Ishikawa (cell line): ENCODE data around the gene KCNMB2.

Experiments used
- CEBPB ChIP-seq: IDR thresholded peaks from 2 replicates; pipeline ENCODE4 v1.6.1; 2012
- CREB1 ChIP-seq: IDR thresholded peaks from 2 replicates; pipeline ENCODE4 v1.6.1; 2012; ENCODE audit warnings: low read depth
- EGR1 ChIP-seq: IDR thresholded peaks from 2 replicates; pipeline ENCODE4 v1.6.1; 2012
- EP300 ChIP-seq: IDR thresholded peaks from 2 replicates; pipeline ENCODE4 v1.6.1; 2012; ENCODE audit warnings: borderline replicate concordance
- FOXM1 ChIP-seq: IDR thresholded peaks from 2 replicates; pipeline ENCODE4 v1.6.1; 2012; ENCODE audit warnings: low read depth, borderline replicate concordance
- MAX ChIP-seq: IDR thresholded peaks from 2 replicates; pipeline ENCODE4 v1.6.1; 2012
- NFIC ChIP-seq: IDR thresholded peaks from 2 replicates; pipeline ENCODE4 v1.6.1; 2012
- RAD21 ChIP-seq: IDR thresholded peaks from 2 replicates; pipeline ENCODE4 v1.6.1; 2012; ENCODE audit warnings: low read depth
- REST ChIP-seq: IDR thresholded peaks from 2 replicates; pipeline ENCODE4 v1.6.1; 2012; ENCODE audit warnings: low read depth, mild to moderate bottlenecking
- TAF1 ChIP-seq: IDR thresholded peaks from 2 replicates; pipeline ENCODE4 v1.6.1; 2012; ENCODE audit warnings: low read depth, mild to moderate bottlenecking
- TCF12 ChIP-seq: IDR thresholded peaks from 2 replicates; pipeline ENCODE4 v1.6.1; 2012; ENCODE audit warnings: low read depth
- TEAD4 ChIP-seq: IDR thresholded peaks from 2 replicates; pipeline ENCODE4 v1.6.1; 2012
- USF1 ChIP-seq: IDR thresholded peaks from 2 replicates; pipeline ENCODE4 v1.6.1; 2012
- YY1 ChIP-seq: IDR thresholded peaks from 2 replicates; pipeline ENCODE4 v1.6.1; 2012; ENCODE audit warnings: low read depth
- ZBTB7A ChIP-seq: IDR thresholded peaks from 2 replicates; pipeline ENCODE4 v1.6.1; 2012; ENCODE audit warnings: low read depth

The KCNMB2 gene

GRCh38 chr3:178685591-178685906, 149.3 kb downstream of the KCNMB2 start:
- TF ChIP-seq ZBTB7A (no peak), CEBPB (no peak)

DNA sequence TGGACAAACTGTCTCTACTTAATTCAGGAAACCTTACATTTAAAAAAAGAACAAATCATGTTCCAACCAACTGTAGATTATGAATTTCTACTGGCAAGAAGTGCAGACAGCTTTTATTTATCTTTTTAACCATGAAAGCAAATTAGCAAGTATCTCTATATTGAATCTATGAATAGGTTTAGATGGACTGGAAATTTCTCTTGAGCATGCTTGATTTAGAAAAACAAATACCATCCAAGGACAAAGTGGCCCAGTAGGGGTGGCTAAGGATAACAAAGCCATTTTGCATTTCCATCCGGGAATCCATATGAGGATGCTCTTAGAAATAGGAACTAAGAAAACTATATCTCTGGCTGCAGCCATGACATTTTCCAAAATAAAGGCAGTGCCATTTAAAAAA, 150.6 kb downstream of the KCNMB2 start:
- no peak for TF ChIP-seq MAX
- no peak for TF ChIP-seq TCF12
- TF ChIP-seq FOXM1: no peak
- TF ChIP-seq CREB1: no peak
- no peak for TF ChIP-seq EGR1
- no peak for TF ChIP-seq USF1
- TF ChIP-seq EP300: no peak

DNA sequence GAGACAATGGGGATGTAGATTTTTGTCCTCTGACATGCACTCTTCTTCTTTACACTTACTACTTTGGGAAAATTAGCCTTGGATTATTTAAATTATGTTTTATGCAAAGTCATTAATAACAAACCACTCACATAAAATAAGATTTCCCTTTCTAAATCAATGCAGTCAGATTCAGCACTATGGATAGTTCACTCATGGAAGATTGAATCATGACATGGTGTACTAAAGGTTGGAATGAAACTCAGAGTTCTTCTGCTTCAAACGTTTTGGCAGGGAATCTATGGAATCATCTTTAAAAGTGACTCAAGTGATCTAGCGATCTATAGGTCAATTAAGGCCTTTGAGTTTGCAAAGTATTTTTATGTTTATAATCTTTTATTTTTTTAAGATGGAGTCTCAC, 154.3 kb downstream of the KCNMB2 start:
- no peak for TF ChIP-seq EP300
- TF ChIP-seq USF1: peak; percentile 61
- no peak for TF ChIP-seq FOXM1
- no peak for TF ChIP-seq ZBTB7A
- TF ChIP-seq TAF1: no peak
- TF ChIP-seq TEAD4: 0 out of 2 replicates have a peak, but pooled peaks have one; percentile 13
- TF ChIP-seq TCF12: no peak
- peak; percentile 90 for TF ChIP-seq REST

GRCh38 chr3:178699364-178699763, 163.1 kb downstream of the KCNMB2 start:
- TF ChIP-seq TCF12 (no peak), NFIC (no peak), TEAD4 (no peak), CEBPB (no peak), TAF1 (no peak), ZBTB7A (no peak), CREB1 (no peak), MAX (no peak), FOXM1 (no peak), USF1 (no peak), EP300 (no peak), EGR1 (no peak), YY1 (no peak), RAD21 (no peak), REST (no peak)

DNA sequence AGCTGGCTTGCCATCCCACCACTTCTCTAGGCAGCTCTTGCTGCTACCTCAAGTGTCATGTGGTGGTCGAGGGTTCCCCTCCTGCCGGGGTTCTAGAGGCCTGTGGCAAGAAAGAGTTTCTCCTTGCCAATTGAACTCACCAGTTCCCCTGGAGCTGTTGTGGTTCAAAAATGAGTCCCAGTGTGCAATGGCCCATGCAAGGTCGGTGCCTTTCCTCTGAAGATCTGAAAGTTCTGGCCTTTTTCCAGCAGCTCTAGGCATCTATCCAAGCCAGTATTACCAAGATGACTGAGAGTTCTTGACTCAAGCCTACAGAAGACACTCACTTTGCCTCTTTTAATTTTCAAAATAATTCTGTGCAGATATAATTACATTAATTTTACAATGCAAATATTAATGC, 163.6 kb downstream of the KCNMB2 start:
- TF ChIP-seq CEBPB (no peak), NFIC (peak; percentile 61; the same call in 1 of the 2 replicates)

DNA sequence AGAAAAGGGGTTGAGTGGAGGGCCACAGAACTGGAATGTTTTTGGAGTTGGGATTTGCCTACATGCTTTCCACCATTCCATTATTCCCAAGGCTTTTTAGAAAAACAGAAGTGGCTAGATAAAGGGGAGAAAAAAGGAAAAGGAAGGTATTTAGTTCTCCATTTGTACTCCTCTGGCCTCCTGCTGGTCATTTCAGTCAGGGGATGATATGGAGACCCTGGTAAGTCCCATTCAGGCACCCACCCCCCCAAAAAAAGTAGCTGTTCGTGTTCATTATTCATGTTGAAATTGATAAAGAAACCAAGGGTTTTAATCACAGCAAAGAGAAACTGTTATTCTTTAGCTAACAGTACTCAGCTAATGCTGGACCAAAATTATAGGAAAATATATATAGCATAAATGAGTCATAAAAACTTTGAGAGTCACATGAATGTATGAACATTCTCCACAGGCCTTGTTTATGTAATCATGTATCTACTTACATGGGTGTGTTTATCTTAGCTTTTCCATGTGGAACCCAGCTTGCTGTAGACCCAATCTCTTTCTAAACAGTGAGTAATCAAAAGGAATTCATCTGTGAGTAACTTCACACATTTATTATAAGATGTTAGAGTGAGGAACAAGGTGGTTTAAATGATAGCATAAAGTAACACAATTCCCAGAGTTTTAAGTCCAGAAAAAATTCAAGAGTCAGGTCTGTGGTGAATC, 167.2 kb downstream of the KCNMB2 start:
- no peak for TF ChIP-seq YY1
- TF ChIP-seq CREB1: no peak
- no peak for TF ChIP-seq TEAD4
- no peak for TF ChIP-seq TAF1
- no peak for TF ChIP-seq TCF12
- no peak for TF ChIP-seq FOXM1
- TF ChIP-seq REST: no peak
- TF ChIP-seq ZBTB7A: no peak
- TF ChIP-seq EGR1: no peak
- TF ChIP-seq CEBPB: no peak
- TF ChIP-seq USF1: no peak
- TF ChIP-seq MAX: no peak
